Karpas-422 (cell line): ENCODE results near the gene TRPM2. TPM values are rescaled to one million over a fixed set of nuclear protein-coding genes. Genes with fewer than 3 reads are reported as not detected.

Experiments used
- DNase-seq: peaks from one replicate; pipeline ENCODE4 v3.0.0-alpha.2; 2015
- H2AFZ ChIP-seq: fragments of 200-600 bp; sonication (generic); 2 replicates; pipeline ENCODE4 v1.6.1; 2014; ENCODE audit warnings: antibody characterized with exemption, low read length, mixed read lengths
- H3K27ac ChIP-seq: fragments of 200-600 bp; sonication (generic); 2 replicates; pipeline ENCODE4 v1.5.1; 2014; ENCODE audit warnings: mild to moderate bottlenecking, low read length, moderate library complexity
- H3K27me3 ChIP-seq: fragments of 200-600 bp; sonication (generic); 2 replicates; pipeline ENCODE4 v1.6.1; 2014; ENCODE audit warnings: low read length, mixed read lengths
- H3K36me3 ChIP-seq: fragments of 200-600 bp; sonication (generic); 2 replicates; pipeline ENCODE4 v1.6.1; 2014; ENCODE audit warnings: low read length, mixed read lengths; ENCODE audit not compliant: insufficient read depth
- H3K4me1 ChIP-seq: fragments of 200-600 bp; sonication (generic); 2 replicates; pipeline ENCODE4 v1.6.1; 2014; ENCODE audit warnings: mild to moderate bottlenecking, low read length, mixed read lengths
- H3K4me2 ChIP-seq: fragments of 200-600 bp; sonication (generic); 2 replicates; pipeline ENCODE4 v1.6.1; 2014; ENCODE audit warnings: low read length, low read depth, mild to moderate bottlenecking; ENCODE audit not compliant: poor library complexity, severe bottlenecking
- H3K4me3 ChIP-seq: fragments of 200-600 bp; sonication (generic); 2 replicates; pipeline ENCODE4 v1.5.1; 2014; ENCODE audit warnings: mild to moderate bottlenecking, antibody characterized with exemption, low read length, mixed read lengths
- H3K79me2 ChIP-seq: fragments of 200-600 bp; sonication (generic); 2 replicates; pipeline ENCODE4 v1.6.1; 2014; ENCODE audit warnings: mild to moderate bottlenecking, low read length, mixed read lengths
- H3K9ac ChIP-seq: fragments of 200-600 bp; sonication (generic); 2 replicates; pipeline ENCODE4 v1.6.0; 2014; ENCODE audit warnings: low read length
- H3K9me2 ChIP-seq: fragments of 200-600 bp; sonication (generic), shearing (Covaris generic); replicated peaks from 2 replicates; pipeline ENCODE4 v1.6.0; 2014; ENCODE audit warnings: mild to moderate bottlenecking, low read length, moderate library complexity; ENCODE audit not compliant: insufficient read depth
- H3K9me3 ChIP-seq: fragments of 300-700, 200-600 bp; sonication (generic); 2 replicates; pipeline ENCODE4 v1.6.1; 2014; ENCODE audit warnings: low read length, mixed read lengths
- H4K20me1 ChIP-seq: fragments of 200-600 bp; sonication (generic); 2 replicates; pipeline ENCODE4 v1.6.1; 2014; ENCODE audit warnings: mild to moderate bottlenecking, antibody characterized with exemption, low read length, low read depth; ENCODE audit not compliant: insufficient read depth
- total RNA-seq: library from RNA; depleted of rRNA; stranded (reverse); fragments of >200 nt; shearing (Covaris generic); gene quantifications from 2 replicates; pipeline ENCODE4 v1.2.3, GENCODE V29; 2014; ENCODE audit warnings: low replicate concordance

TRPM2 gene
- total RNA-seq, 1 experiment from 2014 or later, result not detected

DNA sequence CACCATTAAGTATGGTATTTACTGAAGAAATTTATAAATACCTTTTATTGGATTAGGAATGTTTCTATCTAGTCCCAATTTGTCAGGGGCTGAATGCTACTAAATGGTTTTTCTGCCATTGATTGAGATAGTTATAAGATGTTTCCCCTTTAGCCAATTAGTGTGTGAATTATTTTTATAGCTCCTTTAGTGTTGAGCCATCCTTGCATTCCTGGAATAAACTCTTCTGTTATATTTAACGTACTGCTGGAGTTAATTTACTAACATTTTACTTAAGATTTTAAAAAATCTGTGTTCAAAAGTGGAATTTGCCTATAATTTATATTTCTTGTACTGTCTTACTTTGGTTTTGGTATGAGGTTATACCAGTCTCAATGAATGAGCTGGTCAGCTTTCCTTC, 76.5 kb downstream of the TRPM2 start:
- Histone ChIP-seq H3K4me1 (no peaks in the 10 kb centered on the region), H2AFZ (no peak overlapping the region), H4K20me1 (no peaks in the 10 kb centered on the region), H3K9ac (no peak overlapping the region), H3K4me3 (no peak overlapping the region), H3K4me2 (no peak overlapping the region), H3K79me2 (no peaks in the 10 kb centered on the region), H3K9me2 (no peaks in the 10 kb centered on the region), H3K9me3 (peaks cover 23% of the 10 kb centered on the region), H3K27ac (no peak overlapping the region), H3K36me3 (no peaks in the 10 kb centered on the region), H3K27me3 (no peaks in the 10 kb centered on the region)
- no peak for DNase-seq

GRCh38 chr21:44431300-44431699, 77.9 kb downstream of the TRPM2 start:
- H3K9ac ChIP-seq, result no peak overlapping the region
- no peak overlapping the region for H3K27ac ChIP-seq
- DNase-seq, result no peak
- no peaks in the 10 kb centered on the region for H3K79me2 ChIP-seq
- no peak overlapping the region for H3K4me2 ChIP-seq
- H2AFZ ChIP-seq, result no peak overlapping the region
- no peak overlapping the region for H3K4me3 ChIP-seq
- no peaks in the 10 kb centered on the region for H3K4me1 ChIP-seq
- H3K27me3 ChIP-seq, result no peaks in the 10 kb centered on the region
- H3K36me3 ChIP-seq, result no peaks in the 10 kb centered on the region
- H3K9me2 ChIP-seq, result no peaks in the 10 kb centered on the region
- no peaks in the 10 kb centered on the region for H4K20me1 ChIP-seq
- H3K9me3 ChIP-seq, result peaks cover 20% of the 10 kb centered on the region

DNA sequence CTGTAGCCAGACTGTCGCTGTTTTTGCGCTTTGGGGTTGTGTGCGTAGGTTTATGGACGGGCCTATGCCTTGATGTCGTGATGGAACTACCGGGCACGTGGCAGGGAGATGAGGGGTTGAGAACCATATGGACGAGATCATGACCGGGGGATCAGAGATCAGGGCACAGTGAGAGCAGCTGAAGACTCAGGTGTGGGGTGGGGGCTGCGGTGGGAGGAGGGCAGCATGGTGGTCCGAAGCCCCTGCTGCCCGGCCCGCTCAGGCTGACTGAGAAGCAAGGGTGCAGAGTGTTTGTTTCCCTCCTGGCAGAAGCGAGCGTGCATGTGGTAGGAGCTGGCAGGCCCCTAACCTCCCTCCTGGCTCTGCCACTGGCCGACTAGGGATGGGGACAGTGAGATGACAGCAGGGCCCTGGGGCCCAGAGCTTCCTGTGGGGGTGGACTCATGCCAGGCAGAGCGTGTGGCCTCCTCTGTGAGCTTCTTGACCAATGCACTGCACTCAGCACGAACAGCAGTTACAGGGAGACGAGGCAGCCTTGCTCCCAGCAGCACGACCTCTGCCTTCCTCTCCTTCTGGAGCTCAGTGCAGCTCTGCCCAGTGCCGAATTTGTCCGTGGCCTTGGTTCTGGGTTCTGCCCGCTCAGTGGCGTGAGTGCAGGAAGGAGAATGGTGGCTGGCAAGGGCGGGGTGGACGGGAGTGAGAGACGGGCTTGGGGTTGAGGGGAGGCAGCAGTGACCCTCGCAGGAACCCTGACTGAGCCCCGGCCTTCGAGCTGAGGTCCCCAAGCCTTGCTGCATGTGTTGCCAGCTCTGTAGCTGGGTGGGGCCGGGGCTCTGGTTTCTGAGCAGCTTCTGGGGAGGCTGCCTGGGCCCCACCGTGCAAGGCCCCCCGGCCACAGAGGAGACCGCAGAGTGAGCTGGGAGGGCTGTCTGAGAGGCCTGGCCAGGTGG, 79.7 kb downstream of the TRPM2 start:
- H3K9me3 ChIP-seq, result peaks cover 5% of the 10 kb centered on the region; the same call in 1 of the 2 replicates
- DNase-seq, result no peak
- H4K20me1 ChIP-seq, result no peaks in the 10 kb centered on the region
- no peak overlapping the region for H3K4me3 ChIP-seq
- H3K4me2 ChIP-seq, result no peak overlapping the region
- no peaks in the 10 kb centered on the region for H3K36me3 ChIP-seq
- no peak overlapping the region for H2AFZ ChIP-seq
- no peaks in the 10 kb centered on the region for H3K27me3 ChIP-seq
- H3K4me1 ChIP-seq, result no peaks in the 10 kb centered on the region
- no peaks in the 10 kb centered on the region for H3K79me2 ChIP-seq
- no peaks in the 10 kb centered on the region for H3K9me2 ChIP-seq
- H3K27ac ChIP-seq, result no peak overlapping the region
- H3K9ac ChIP-seq, result no peak overlapping the region

GRCh38 chr21:44433791-44434567, 80.6 kb downstream of the TRPM2 start:
- H3K79me2 ChIP-seq, result no peaks in the 10 kb centered on the region
- no peaks in the 10 kb centered on the region for H3K4me1 ChIP-seq
- no peak overlapping the region for H2AFZ ChIP-seq
- H3K9ac ChIP-seq, result no peak overlapping the region
- DNase-seq, result no peak
- H3K36me3 ChIP-seq, result no peaks in the 10 kb centered on the region
- no peak overlapping the region for H3K4me2 ChIP-seq
- H4K20me1 ChIP-seq, result no peaks in the 10 kb centered on the region
- no peak overlapping the region for H3K4me3 ChIP-seq
- no peak overlapping the region for H3K27ac ChIP-seq
- H3K9me2 ChIP-seq, result no peaks in the 10 kb centered on the region
- peaks cover 5% of the 10 kb centered on the region; the same call in 1 of the 2 replicates for H3K9me3 ChIP-seq
- H3K27me3 ChIP-seq, result no peaks in the 10 kb centered on the region

DNA sequence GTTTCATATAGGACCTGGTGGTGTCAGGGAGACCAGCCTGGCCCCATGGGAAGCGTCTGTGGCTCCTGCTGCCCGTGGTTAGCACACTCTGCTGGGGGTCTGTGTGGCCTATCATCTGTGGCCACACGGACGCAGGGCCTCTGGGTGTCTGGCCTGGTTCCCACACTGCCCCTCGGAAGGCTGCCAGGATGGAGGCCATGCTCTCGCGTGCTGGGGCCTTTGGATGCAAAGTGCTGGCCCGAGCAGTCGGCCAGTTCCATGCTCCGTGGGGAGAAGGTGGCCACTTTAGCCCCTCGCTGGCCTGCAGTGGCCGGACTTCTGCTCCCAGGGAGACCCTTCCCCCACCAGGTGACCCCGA, 81.1 kb downstream of the TRPM2 start:
- DNase-seq, result no peak
- no peaks in the 10 kb centered on the region for H3K79me2 ChIP-seq
- H4K20me1 ChIP-seq, result no peaks in the 10 kb centered on the region
- H3K4me2 ChIP-seq, result no peak overlapping the region
- H3K9ac ChIP-seq, result no peak overlapping the region
- H2AFZ ChIP-seq, result no peak overlapping the region
- no peaks in the 10 kb centered on the region for H3K27me3 ChIP-seq
- H3K36me3 ChIP-seq, result no peaks in the 10 kb centered on the region
- H3K9me2 ChIP-seq, result no peaks in the 10 kb centered on the region
- H3K4me3 ChIP-seq, result no peak overlapping the region
- no peak overlapping the region for H3K27ac ChIP-seq
- peaks cover 5% of the 10 kb centered on the region; the same call in 1 of the 2 replicates for H3K9me3 ChIP-seq
- no peaks in the 10 kb centered on the region for H3K4me1 ChIP-seq

DNA sequence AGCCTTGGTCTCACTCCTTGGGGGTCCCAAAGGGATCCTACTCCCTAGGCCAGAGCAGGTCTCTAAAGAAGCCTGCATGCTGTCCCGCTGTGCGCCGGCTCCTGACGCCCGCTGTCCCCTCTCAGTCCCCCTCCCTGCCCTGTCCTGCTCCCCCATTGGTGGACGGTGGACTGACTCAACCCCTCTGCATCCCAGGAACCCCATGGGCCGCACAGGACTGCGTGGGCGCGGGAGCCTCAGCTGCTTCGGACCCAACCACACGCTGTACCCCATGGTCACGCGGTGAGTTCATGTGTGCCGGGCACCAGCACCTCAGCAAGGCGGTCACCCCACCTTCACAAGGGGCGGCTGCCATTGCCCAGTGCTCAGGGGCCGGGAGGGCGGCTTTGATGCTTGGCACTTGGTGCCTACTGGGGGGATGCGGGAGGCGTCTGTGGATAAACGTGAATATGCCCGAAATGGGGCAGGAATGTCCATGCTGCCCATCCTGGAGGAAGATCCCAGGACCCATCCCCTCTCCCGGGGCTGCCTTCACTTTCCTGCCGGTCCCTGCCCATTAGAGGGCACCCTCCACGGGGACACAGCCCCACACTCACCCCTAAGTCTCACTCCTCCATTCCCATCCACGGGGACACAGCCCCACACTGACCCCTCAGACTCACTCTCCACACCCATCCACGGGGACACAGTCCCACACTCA, 81.7 kb downstream of the TRPM2 start:
- Histone ChIP-seq H3K4me2 (no peak overlapping the region), H3K27me3 (no peaks in the 10 kb centered on the region), H3K27ac (no peak overlapping the region)

GRCh38 chr21:44436111-44436611, 82.7 kb downstream of the TRPM2 start:
- Histone ChIP-seq H2AFZ (no peak overlapping the region), H3K9me3 (no peaks in the 10 kb centered on the region), H3K9ac (no peak overlapping the region), H3K9me2 (no peaks in the 10 kb centered on the region), H3K79me2 (no peaks in the 10 kb centered on the region), H3K4me2 (no peak overlapping the region), H4K20me1 (no peaks in the 10 kb centered on the region), H3K4me1 (no peaks in the 10 kb centered on the region), H3K4me3 (no peak overlapping the region), H3K27me3 (no peaks in the 10 kb centered on the region), H3K27ac (no peak overlapping the region), H3K36me3 (no peaks in the 10 kb centered on the region)
- DNase-seq, result no peak

More for the DNA sequence above, 81.7 kb downstream of the TRPM2 start:
- Histone ChIP-seq H3K79me2 (no peaks in the 10 kb centered on the region), H3K9me2 (no peaks in the 10 kb centered on the region), H3K36me3 (no peaks in the 10 kb centered on the region), H4K20me1 (no peaks in the 10 kb centered on the region), H3K9me3 (peaks cover under 1% of the 10 kb centered on the region; the same call in 1 of the 2 replicates), H3K9ac (no peak overlapping the region), H3K4me1 (no peaks in the 10 kb centered on the region), H2AFZ (no peak overlapping the region), H3K4me3 (no peak overlapping the region)
- DNase-seq, result no peak
